Measurements from ENCODE around the gene LONRF3. TPM values are rescaled to one million over a fixed set of nuclear protein-coding genes. Genes with fewer than 3 reads are reported as not detected.

LONRF3 gene
- total and polyA plus RNA-seq, 2 of the 8 experiments (the other 6 are each of a cell fraction or from before 2014, with no cell fraction given) = 0.11 TPM; not detected in 1

DNA sequence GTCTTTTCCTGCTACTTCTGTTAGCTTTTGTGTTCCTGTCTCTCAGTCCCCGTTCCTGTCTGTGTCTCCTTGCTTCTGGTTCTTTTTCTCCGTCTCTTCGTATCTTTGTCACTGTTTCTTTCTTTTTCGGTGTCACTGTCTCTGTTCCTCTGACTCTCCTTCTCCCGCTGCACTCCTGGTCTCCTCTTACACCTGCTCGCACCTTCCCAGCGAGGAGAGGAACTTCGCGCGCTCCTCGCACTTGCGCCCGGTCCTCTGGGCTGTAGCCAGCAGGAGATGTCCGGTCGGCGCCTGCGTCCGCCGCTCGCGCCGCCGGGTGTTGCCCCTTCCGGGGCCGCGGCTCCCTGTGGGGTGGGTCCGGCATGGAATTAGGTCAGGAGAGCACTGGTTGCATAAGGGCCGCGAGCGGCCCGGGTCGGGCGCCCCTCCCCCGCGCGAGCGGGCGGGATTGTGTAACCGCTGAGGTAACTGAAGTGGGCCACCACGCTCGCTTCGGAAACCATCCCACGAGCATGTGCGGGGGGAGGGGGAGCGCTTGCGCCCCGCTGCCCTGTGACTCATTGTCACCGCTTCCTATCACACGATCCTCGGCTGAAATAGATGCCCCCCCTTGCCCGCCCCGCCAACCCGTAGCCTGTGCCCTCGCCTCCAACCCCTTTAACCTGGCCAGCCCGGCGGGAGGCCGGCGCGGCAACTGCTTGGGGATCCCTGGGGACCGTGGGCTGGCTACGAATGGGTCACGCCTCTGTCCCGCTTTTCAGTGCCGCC, 1.6 kb downstream of the LONRF3 start (continued):
- TF ChIP-seq CHD7 (IDR thresholded peaks at IDR 0.05; ENCODE audit: insufficient replicate concordance, low read length) (no peak), KDM4A (IDR thresholded peaks at IDR 0.05; ENCODE audit: low read depth, low read length, severe bottlenecking) (peak; percentile 45), BACH1 (IDR thresholded peaks at IDR 0.05; ENCODE audit: low read length) (no peak), RNF2 (IDR thresholded peaks at IDR 0.05; ENCODE audit: borderline replicate concordance, low read depth, low read length, missing control alignments, poor library complexity, severe bottlenecking) (no peak), SUZ12 (IDR thresholded peaks at IDR 0.05; ENCODE audit: low read length) (peak; percentile 24), E2F6 (IDR thresholded peaks at IDR 0.05) (peak; percentile 21; the same call in 1 of the 2 replicates), RAD21 (IDR thresholded peaks at IDR 0.05 in 1 of 2, conservative IDR thresholded peaks at IDR 0.05 in 1 of 2; ENCODE audit: low read depth in 2 of 2, low read length in 2 of 2) (no peak)
